ENCODE data around the gene AGBL2.

GRCh38 chr11:47642099-47642855, 72.9 kb downstream of the AGBL2 start, which contains the start of gene MTCH2:
- TF ChIP-seq CTCF (IDR thresholded peaks at IDR 0.05; ENCODE audit: insufficient read depth, low read depth, low read length) (no peak), EZH2 (IDR thresholded peaks at IDR 0.05; ENCODE audit: insufficient read depth, low read length) (no peak)

Data from astrocyte (in vitro differentiated cells and primary cell).